NB4 (cell line): ENCODE results near the gene AMOTL1.

ENCODE experiments used
- CTCF ChIP-seq: IDR thresholded peaks from one replicate; pipeline ENCODE4 v1.5.1; 2012; ENCODE audit warnings: low read depth, low read length
- MAX ChIP-seq: IDR thresholded peaks from 2 replicates; pipeline ENCODE4 v1.6.1; 2011; ENCODE audit warnings: low read depth, low read length
- POLR2A ChIP-seq: IDR thresholded peaks from 2 replicates; pipeline ENCODE4 v1.6.1; 2011; ENCODE audit warnings: mild to moderate bottlenecking; ENCODE audit not compliant: insufficient read length; ENCODE audit errors: extremely low read depth

GRCh38 chr11:94750319-94751217 lies 17.6 kb upstream of the AMOTL1 start:
- TF ChIP-seq CTCF (no peak), POLR2A (no peak), MAX (no peak)
